IMR-90 (cell line): Measurements from ENCODE around the gene TBX10. TPM values are rescaled to one million over a fixed set of nuclear protein-coding genes. Genes with fewer than 3 reads are reported as not detected.
"Not testable (repeated sequence)": the region's sequence is repeated elsewhere in the genome, so short reads cannot be mapped to it uniquely, and the experiment has no call there.

Experiments
- ATAC-seq: fragments of 200-7000 bp; cut with Tn5 transposase; 2 replicates; pipeline ENCODE4 v1.9.1; 2020; ENCODE audit warnings: low read depth, mild to moderate bottlenecking, moderate library complexity
- BruUV-seq: library from RNA; stranded (reverse); fragments of 400-500 nt; replicated peaks from 2 replicates; lab custom pipeline; 2021; lab: Mats Ljungman, UMichigan
- CTCF ChIA-PET: fragments of 300-600 bp; formaldehyde crosslinking; extraction: SDS; loops from one replicate; lab custom pipeline; 2021; ENCODE audit warnings: antibody characterized with exemption; lab: Yijun Ruan, JAX
- POLR2A ChIA-PET: fragments of 300-600 bp; sonication (Branson Sonifier 250); formaldehyde crosslinking; loops from one replicate; lab custom pipeline; 2022; ENCODE audit warnings: antibody characterized with exemption; ENCODE audit not compliant: unreplicated experiment; lab: Charles Lee
- DNase-seq: peaks from one replicate; pipeline ENCODE4 v3.0.0; 2013
- H2AFZ ChIP-seq: replicated peaks from 2 replicates; pipeline ENCODE3; 2013; ENCODE audit warnings: low read length, mild to moderate bottlenecking; ENCODE audit not compliant: poor library complexity
- H2AK5ac ChIP-seq: 2 replicates; pipeline ENCODE4 v1.6.1; 2013; ENCODE audit warnings: low read depth, low read length, inconsistent platforms
- H2AK9ac ChIP-seq: replicated peaks from 2 replicates; pipeline ENCODE3; 2013; ENCODE audit warnings: mild to moderate bottlenecking, low read depth, low read length, moderate library complexity; ENCODE audit not compliant: poor library complexity
- H2BK120ac ChIP-seq: 2 replicates; pipeline ENCODE4 v1.6.1; 2013; ENCODE audit warnings: low read depth, low read length, inconsistent platforms
- H2BK15ac ChIP-seq: 3 replicates; pipeline ENCODE4 v1.6.1; 2013; ENCODE audit warnings: low read depth, low read length, inconsistent platforms
- H2BK20ac ChIP-seq: 2 replicates; pipeline ENCODE4 v1.6.1; 2013; ENCODE audit warnings: low read depth, mild to moderate bottlenecking, inconsistent platforms, low read length, moderate library complexity
- H2BK5ac ChIP-seq: 2 replicates; pipeline ENCODE4 v1.6.1; 2013; ENCODE audit warnings: mild to moderate bottlenecking, low read depth, low read length, inconsistent platforms; ENCODE audit not compliant: poor library complexity, severe bottlenecking
- H3K14ac ChIP-seq: replicated peaks from 2 replicates; pipeline ENCODE4 v1.6.1; 2013; ENCODE audit warnings: low read depth, low read length, inconsistent platforms
- H3K18ac ChIP-seq: 2 replicates; pipeline ENCODE4 v1.6.1; 2013; ENCODE audit warnings: low read depth, low read length, control low read depth
- H3K23ac ChIP-seq: 2 replicates; pipeline ENCODE4 v1.6.1; 2013; ENCODE audit warnings: low read depth, low read length, inconsistent platforms
- H3K27ac ChIP-seq: 2 replicates; pipeline ENCODE4 v1.5.1; 2013; ENCODE audit warnings: mild to moderate bottlenecking, control low read depth, low read length; ENCODE audit not compliant: insufficient read depth
- H3K27me3 ChIP-seq: 2 replicates; pipeline ENCODE4 v1.6.1; 2013; ENCODE audit warnings: low read length; ENCODE audit not compliant: control insufficient read depth, insufficient read depth
- H3K36me3 ChIP-seq: 2 replicates; pipeline ENCODE4 v1.6.1; 2013; ENCODE audit warnings: low read length, mixed read lengths; ENCODE audit not compliant: control insufficient read depth, insufficient read depth
- H3K4ac ChIP-seq: 2 replicates; pipeline ENCODE4 v1.6.1; 2013; ENCODE audit warnings: low read depth, low read length, inconsistent platforms
- H3K4me1 ChIP-seq: 2 replicates; pipeline ENCODE4 v1.6.1; 2013; ENCODE audit warnings: low read length, mixed read lengths; ENCODE audit not compliant: control insufficient read depth, insufficient read depth
- H3K4me2 ChIP-seq: 2 replicates; pipeline ENCODE4 v1.6.1; 2013; ENCODE audit warnings: low read depth, mild to moderate bottlenecking, control low read depth, low read length, moderate library complexity
- H3K4me3 ChIP-seq: 2 replicates; pipeline ENCODE4 v1.5.1; 2013; ENCODE audit warnings: low read depth, mild to moderate bottlenecking, control low read depth, low read length, moderate library complexity; ENCODE audit not compliant: insufficient read depth
- H3K56ac ChIP-seq: 2 replicates; pipeline ENCODE4 v1.6.1; 2013; ENCODE audit warnings: low read length, inconsistent platforms; ENCODE audit not compliant: insufficient read depth; ENCODE audit errors: extremely low read depth
- H3K79me1 ChIP-seq, 2 experiments: 2 replicates each; pipeline ENCODE4 v1.6.1; 2013; ENCODE audit warnings: low read length in 2 of 2, inconsistent platforms in 1 of 2, low read depth in 1 of 2
- H3K9ac ChIP-seq: 2 replicates; pipeline ENCODE4 v1.6.1; 2013; ENCODE audit warnings: low read depth, low read length, control low read depth
- H3K9me1 ChIP-seq: 2 replicates; pipeline ENCODE4 v1.6.1; 2013; ENCODE audit warnings: low read length, inconsistent platforms; ENCODE audit not compliant: insufficient read depth
- H3K9me3 ChIP-seq: 2 replicates; pipeline ENCODE4 v1.6.1; 2013; ENCODE audit warnings: low read length; ENCODE audit not compliant: control insufficient read depth, insufficient read depth
- H4K20me1 ChIP-seq: 2 replicates; pipeline ENCODE4 v1.6.1; 2013; ENCODE audit warnings: low read length, inconsistent platforms; ENCODE audit not compliant: insufficient read depth
- H4K5ac ChIP-seq: 2 replicates; pipeline ENCODE4 v1.6.1; 2013; ENCODE audit warnings: mild to moderate bottlenecking, low read depth, low read length, control low read depth
- H4K8ac ChIP-seq, 2 experiments: 2 replicates each; pipeline ENCODE4 v1.6.1; 2013; ENCODE audit warnings: low read depth in 2 of 2, low read length in 2 of 2, control low read depth in 1 of 2, inconsistent platforms in 1 of 2
- H4K91ac ChIP-seq: 2 replicates; pipeline ENCODE4 v1.6.1; 2013; ENCODE audit warnings: low read depth, low read length, inconsistent platforms; ENCODE audit not compliant: insufficient read depth
- WGBS, 2 experiments: methylation state at CpG; one replicate each; pipeline versions ENCODE4 v1.1.5 to v1.1.7; 2013; ENCODE audit warnings: missing lambda C conversion rate in 2 of 2; ENCODE audit not compliant: insufficient read length in 1 of 2; ENCODE audit errors: extremely low coverage in 2 of 2; 5-methylcytosine and 5-hydroxymethylcytosine counted together
- dilution Hi-C: fragments of 300-500 bp; cut with HindIII; formaldehyde crosslinking; loops from one replicate; pipeline ENCODE4 v1.14.3; 2018; ENCODE audit warnings: low sequenced_read_pairs; ENCODE audit not compliant: unreplicated experiment
- in situ Hi-C: fragments of 300-500 bp; cut with MboI; formaldehyde crosslinking; loops from 3 replicates; pipeline ENCODE4 v1.14.3; 2019; ENCODE audit warnings: low sequenced_read_pairs, inconsistent platforms, mixed read lengths
- intact Hi-C: fragments of 100-400 bp; cut with micrococcal nuclease; formaldehyde crosslinking; loops from 2 replicates; pipeline ENCODE4 v1.10.0; 2022
- polyA plus RNA-seq, 3 experiments: library from polyadenylated mRNA; depleted of rRNA; stranded (reverse); fragments of >200 nt; gene quantifications; 2 replicates each; pipeline ENCODE4 v1.2.3, GENCODE V29; 2012; ENCODE audit warnings: low replicate concordance in 1 of 3
- total RNA-seq: library from RNA; depleted of rRNA; stranded (reverse); fragments of >200 nt; gene quantifications from 2 replicates; pipeline ENCODE4 v1.2.3, GENCODE V29; 2012

Gene TBX10
- total and polyA plus RNA-seq, 2 of the 4 experiments (the other 2 are of a cell fraction): not detected

- in situ Hi-C loops, intact Hi-C loops, H3K9ac ChIP-seq, H3K18ac ChIP-seq, H3K4me1 ChIP-seq, H4K91ac ChIP-seq, H2BK120ac ChIP-seq, H2BK5ac ChIP-seq, H3K4me3 ChIP-seq, H3K36me3 ChIP-seq, H4K5ac ChIP-seq, dilution Hi-C loops, BruUV-seq, DNase-seq, POLR2A ChIA-PET, H3K27ac ChIP-seq, H3K4me2 ChIP-seq, H3K14ac ChIP-seq, H2AK5ac ChIP-seq, H4K20me1 ChIP-seq, H3K56ac ChIP-seq, H3K9me3 ChIP-seq, H3K79me1 ChIP-seq, ATAC-seq, CTCF ChIA-PET, H3K23ac ChIP-seq, H4K8ac ChIP-seq, H2AK9ac ChIP-seq, H2BK20ac ChIP-seq, H3K9me1 ChIP-seq, H3K4ac ChIP-seq, H2AFZ ChIP-seq, H2BK15ac ChIP-seq: not testable (repeated sequence)
- 75% methylated on average over 4 of the region's 14 CpGs; no CpG with 5 or more reads in 1 of the 2 experiments for WGBS, 2 experiments
- peaks cover 14% of the 10 kb centered on the region for H3K27me3 ChIP-seq
Observed at GRCh38 chr11:67682126-67683034, 42.8 kb upstream of the TBX10 start.
